HG03520 (cell line): ENCODE measurements around the gene ESRRA.

ENCODE experiments used
- ATAC-seq: cut with Tn5 transposase; IDR thresholded peaks from one replicate; pipeline ENCODE4 v1.9.1; 2021; ENCODE audit warnings: mild to moderate bottlenecking, moderate library complexity; ENCODE audit not compliant: unreplicated experiment

Gene ESRRA

DNA sequence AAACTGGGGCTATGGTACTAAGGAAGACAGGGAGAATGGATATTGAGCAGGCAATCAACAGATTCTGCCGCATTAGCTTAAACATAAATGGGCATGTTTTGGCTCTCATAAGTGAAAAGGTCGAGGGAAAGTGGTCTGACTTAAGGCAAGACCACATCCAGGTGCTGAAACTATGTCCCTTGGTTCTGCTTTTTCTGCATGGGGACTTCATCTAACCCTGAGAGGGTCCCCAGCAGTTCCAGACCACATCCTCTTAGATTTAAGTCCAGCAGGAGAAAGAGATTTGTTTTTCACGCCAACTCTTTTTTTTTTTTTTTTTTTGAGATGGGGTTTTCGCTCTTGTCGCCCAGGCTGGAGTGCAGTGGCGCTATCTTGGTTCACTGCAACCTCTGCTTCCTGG is 59.1 kb downstream of the ESRRA start:
- no peak for ATAC-seq

GRCh38 chr11:64364911-64365310 is 59.6 kb downstream of the ESRRA start:
- ATAC-seq, result no peak
